22Rv1 (cell line): ENCODE measurements around the gene KIF26A.

Experiments
- ZFX ChIP-seq: fragments of 450-650 bp; IDR thresholded peaks from 2 replicates; pipeline ENCODE4 v1.6.1; 2017; ENCODE audit warnings: antibody characterized with exemption, borderline replicate concordance
- TF ChIP-seq, protein P1 (sequence below): fragments of 450-650 bp; IDR thresholded peaks from 2 replicates; pipeline ENCODE4 v1.5.1; 2017; ENCODE audit warnings: mild to moderate bottlenecking

DNA sequence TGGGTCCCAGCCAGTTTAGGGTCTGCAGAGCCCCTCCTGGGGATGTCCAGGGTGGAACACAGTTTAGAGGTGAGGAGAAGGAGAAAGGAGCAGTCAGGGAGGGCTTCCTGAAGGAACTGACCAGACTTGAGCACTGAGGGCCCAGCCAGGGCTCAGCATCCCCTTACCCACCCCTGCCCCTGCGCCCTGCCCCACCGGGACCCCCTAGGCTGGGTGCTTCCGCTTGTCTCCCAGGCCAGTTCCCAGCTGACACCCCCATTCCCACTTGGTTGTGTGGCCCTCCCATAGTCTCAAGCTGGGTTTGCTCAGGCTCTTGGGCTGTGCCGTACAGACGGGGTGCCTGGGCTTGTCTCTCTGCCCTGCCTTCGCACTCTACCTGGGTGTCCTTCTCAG, 26.3 kb upstream of the KIF26A start:
- TF ChIP-seq, protein P1, sequence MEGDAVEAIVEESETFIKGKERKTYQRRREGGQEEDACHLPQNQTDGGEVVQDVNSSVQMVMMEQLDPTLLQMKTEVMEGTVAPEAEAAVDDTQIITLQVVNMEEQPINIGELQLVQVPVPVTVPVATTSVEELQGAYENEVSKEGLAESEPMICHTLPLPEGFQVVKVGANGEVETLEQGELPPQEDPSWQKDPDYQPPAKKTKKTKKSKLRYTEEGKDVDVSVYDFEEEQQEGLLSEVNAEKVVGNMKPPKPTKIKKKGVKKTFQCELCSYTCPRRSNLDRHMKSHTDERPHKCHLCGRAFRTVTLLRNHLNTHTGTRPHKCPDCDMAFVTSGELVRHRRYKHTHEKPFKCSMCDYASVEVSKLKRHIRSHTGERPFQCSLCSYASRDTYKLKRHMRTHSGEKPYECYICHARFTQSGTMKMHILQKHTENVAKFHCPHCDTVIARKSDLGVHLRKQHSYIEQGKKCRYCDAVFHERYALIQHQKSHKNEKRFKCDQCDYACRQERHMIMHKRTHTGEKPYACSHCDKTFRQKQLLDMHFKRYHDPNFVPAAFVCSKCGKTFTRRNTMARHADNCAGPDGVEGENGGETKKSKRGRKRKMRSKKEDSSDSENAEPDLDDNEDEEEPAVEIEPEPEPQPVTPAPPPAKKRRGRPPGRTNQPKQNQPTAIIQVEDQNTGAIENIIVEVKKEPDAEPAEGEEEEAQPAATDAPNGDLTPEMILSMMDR: no peak
- TF ChIP-seq ZFX: no peak
